Activated CD8-positive, alpha-beta T cell treated with anti-CD3 and anti-CD28 coated beads, Interleukin-2, amount 10 ng/mL, durations not matched to agents 7 days and 5 days (primary cell): ENCODE measurements around the gene IFT25. TPM values are rescaled to one million over a fixed set of nuclear protein-coding genes. Genes with fewer than 3 reads are reported as not detected.

Experiments
- ATAC-seq: fragments of 150-1000 bp; cut with Tn5 transposase; one replicate; pipeline ENCODE4 v1.10.0; 2021; ENCODE audit warnings: moderate library complexity
- CTCF ChIA-PET: fragments of 350-600 bp; sonication (Branson Sonifier 250); formaldehyde crosslinking; loops from one replicate; lab custom pipeline; 2021; ENCODE audit warnings: antibody characterized with exemption; lab: Charles Lee
- POLR2A ChIA-PET: fragments of 350-600 bp; sonication (Branson Sonifier 250); formaldehyde crosslinking; loops from one replicate; lab custom pipeline; 2021; ENCODE audit warnings: antibody characterized with exemption; lab: Charles Lee
- DNase-seq: peaks from one replicate; pipeline ENCODE4 v3.0.0-alpha.2; 2020
- H3K27ac Mint-ChIP-seq: one replicate; pipeline ENCODE4 v1.8.0; 2021; ENCODE audit warnings: mild to moderate bottlenecking, mixed read lengths
- H3K27me3 Mint-ChIP-seq: one replicate; pipeline ENCODE4 v1.8.0; 2021; ENCODE audit warnings: low read depth, mixed read lengths
- H3K36me3 Mint-ChIP-seq: one replicate; pipeline ENCODE4 v1.8.0; 2021; ENCODE audit warnings: low read depth, mixed read lengths
- H3K4me1 Mint-ChIP-seq: one replicate; pipeline ENCODE4 v1.8.0; 2021; ENCODE audit warnings: low read depth, mixed read lengths
- H3K4me3 Mint-ChIP-seq: one replicate; pipeline ENCODE4 v1.8.0; 2021; ENCODE audit warnings: mild to moderate bottlenecking, mixed read lengths
- H3K9me3 Mint-ChIP-seq: one replicate; pipeline ENCODE4 v1.8.0; 2022; ENCODE audit warnings: mixed read lengths; ENCODE audit not compliant: insufficient read depth
- total RNA-seq, 2 experiments: library from RNA; stranded (reverse); gene quantifications; one replicate each; pipeline ENCODE4 v1.2.3, GENCODE V29; 2021

The IFT25 gene
- total RNA-seq, 2 experiments from 2014 or later: 83.1 to 87.1 TPM

GRCh38 chr1:53943490-53944043 is 1.9 kb downstream of the IFT25 start:
- no peak for DNase-seq
- ChIA-PET CTCF (interaction anchor here (0.9 to 12.2 kb wide), 4 partner anchors 9 to 83 kb away, joined by 3 to 179 read pairs (median 3); no protein-coding TSS in a partner anchor), POLR2A (interaction anchor here (0.6 kb wide), 1 partner anchor 983 kb away, joined by 3 read pairs; no protein-coding TSS in a partner anchor)
- H3K27me3 Mint-ChIP-seq: no peaks in the 10 kb centered on the region
- peaks cover 56% of the 10 kb centered on the region for H3K4me1 Mint-ChIP-seq
- H3K27ac Mint-ChIP-seq: peak overlapping the region; percentile 13
- peaks cover 39% of the 10 kb centered on the region for H3K36me3 Mint-ChIP-seq
- ATAC-seq: no peak
- no peaks in the 10 kb centered on the region for H3K9me3 Mint-ChIP-seq
- H3K4me3 Mint-ChIP-seq: peak overlapping the region; percentile 98

DNA sequence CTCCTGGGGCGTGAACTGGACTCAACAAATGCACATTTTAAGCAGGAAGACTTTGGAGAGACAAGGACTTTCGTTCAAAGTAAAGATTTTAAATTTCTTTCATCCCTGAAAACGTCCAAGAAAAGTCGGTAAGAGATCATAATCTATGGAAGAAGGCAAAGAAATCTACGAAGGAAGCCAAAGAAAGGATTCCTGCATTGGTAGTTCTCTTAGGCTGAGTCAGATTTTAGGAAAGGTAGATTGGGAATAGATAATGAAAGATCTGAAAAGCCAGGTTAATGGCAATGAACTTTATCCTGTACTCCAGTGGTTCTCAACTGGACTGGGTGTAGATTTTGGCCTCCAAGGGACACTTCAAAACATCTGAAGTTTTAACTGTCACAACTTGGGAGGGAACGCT is 2.4 kb downstream of the IFT25 start:
- no peak for DNase-seq
- no peaks in the 10 kb centered on the region for H3K27me3 Mint-ChIP-seq
- peaks cover 51% of the 10 kb centered on the region for H3K4me1 Mint-ChIP-seq
- H3K27ac Mint-ChIP-seq: no peak overlapping the region
- no peak for ATAC-seq
- ChIA-PET POLR2A (interaction anchor here (0.6 kb wide), 1 partner anchor 983 kb away, joined by 3 read pairs; no protein-coding TSS in a partner anchor), CTCF (interaction anchor here (1.3 to 12.2 kb wide), 4 partner anchors 9 to 82 kb away, joined by 3 to 179 read pairs (median 8); no protein-coding TSS in a partner anchor)
- H3K36me3 Mint-ChIP-seq: peaks cover 40% of the 10 kb centered on the region
- peak overlapping the region; percentile 98 for H3K4me3 Mint-ChIP-seq
- H3K9me3 Mint-ChIP-seq: no peaks in the 10 kb centered on the region

- DNase-seq (no peak), ATAC-seq (no peak)
- CTCF ChIA-PET: interaction anchor here (0.9 to 4.1 kb wide), 3 partner anchors 19 to 82 kb away, joined by 3 to 14 read pairs (median 3); no protein-coding TSS in a partner anchor
- Mint-ChIP-seq H3K4me3 (no peak overlapping the region), H3K4me1 (peaks cover 44% of the 10 kb centered on the region), H3K36me3 (peaks cover 42% of the 10 kb centered on the region), H3K27ac (no peak overlapping the region), H3K27me3 (no peaks in the 10 kb centered on the region), H3K9me3 (no peaks in the 10 kb centered on the region)
- POLR2A ChIA-PET: no interaction called here
Observed at GRCh38 chr1:53942127-53942957, 3.2 kb downstream of the IFT25 start.

GRCh38 chr1:53938136-53938830 is 7.2 kb downstream of the IFT25 start:
- Mint-ChIP-seq H3K27ac (no peak overlapping the region), H3K36me3 (peaks cover 64% of the 10 kb centered on the region), H3K4me1 (peaks cover 21% of the 10 kb centered on the region), H3K27me3 (no peaks in the 10 kb centered on the region), H3K9me3 (peaks cover 15% of the 10 kb centered on the region), H3K4me3 (no peak overlapping the region)
- CTCF ChIA-PET: no interaction called here
- no peak for DNase-seq
- no peak for ATAC-seq
- POLR2A ChIA-PET: no interaction called here

GRCh38 chr1:53936430-53936829 is 9.1 kb downstream of the IFT25 start:
- ATAC-seq (no peak), DNase-seq (no peak)
- POLR2A ChIA-PET: interaction anchor here (0.7 kb wide), 1 partner anchor 9 kb away, joined by 3 read pairs; the partner anchor contains the start of gene IFT25
- peaks cover 9% of the 10 kb centered on the region for H3K4me1 Mint-ChIP-seq
- peaks cover 68% of the 10 kb centered on the region for H3K36me3 Mint-ChIP-seq
- H3K9me3 Mint-ChIP-seq: peaks cover 18% of the 10 kb centered on the region
- CTCF ChIA-PET: interaction anchor here (1.0 kb wide), 1 partner anchor 23 kb away, joined by 4 read pairs; no protein-coding TSS in a partner anchor
- H3K27ac Mint-ChIP-seq: no peak overlapping the region
- no peaks in the 10 kb centered on the region for H3K27me3 Mint-ChIP-seq
- H3K4me3 Mint-ChIP-seq: no peak overlapping the region

DNA sequence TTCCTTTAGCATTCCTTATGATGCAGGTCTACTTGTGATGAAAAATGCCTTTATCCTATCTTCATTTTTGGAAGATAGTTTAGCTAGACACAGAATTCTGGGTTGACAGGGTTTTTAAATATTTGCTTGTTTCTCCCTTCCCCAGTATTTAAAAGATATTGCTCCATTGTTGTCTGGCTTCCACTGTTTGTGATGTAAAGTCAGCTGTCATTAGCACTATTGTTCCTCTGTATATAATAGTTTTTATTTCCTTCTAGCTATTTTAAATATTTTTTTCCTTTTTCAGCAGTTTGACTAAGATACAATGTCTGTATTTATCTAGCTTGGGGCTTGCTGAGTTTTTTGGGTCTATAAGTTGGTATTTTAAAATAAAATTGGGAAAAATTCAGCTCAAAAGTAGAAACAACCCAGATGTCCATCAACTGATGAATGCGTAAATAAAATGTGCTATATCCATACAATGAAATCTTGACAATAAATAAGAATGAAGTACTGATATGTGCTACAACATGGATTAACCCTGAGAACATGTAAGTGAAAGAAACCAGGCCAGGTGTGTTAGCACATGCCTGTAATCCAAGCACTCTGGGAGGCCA is 11.2 kb downstream of the IFT25 start:
- peaks cover under 1% of the 10 kb centered on the region for H3K4me1 Mint-ChIP-seq
- POLR2A ChIA-PET: interaction anchor here (0.6 to 1.2 kb wide), 4 partner anchors 8 to 44 kb away, joined by 3 to 5 read pairs (median 4); partner anchors contain the start of gene IFT25
- CTCF ChIA-PET: interaction anchor here (1.0 to 1.7 kb wide), 4 partner anchors 10 to 73 kb away, joined by 3 to 5 read pairs (median 4); no protein-coding TSS in a partner anchor
- H3K9me3 Mint-ChIP-seq: peaks cover 18% of the 10 kb centered on the region
- H3K36me3 Mint-ChIP-seq: peaks cover 76% of the 10 kb centered on the region
- no peak for DNase-seq
- H3K27ac Mint-ChIP-seq: no peak overlapping the region
- no peaks in the 10 kb centered on the region for H3K27me3 Mint-ChIP-seq
- ATAC-seq: no peak
- no peak overlapping the region for H3K4me3 Mint-ChIP-seq

DNA sequence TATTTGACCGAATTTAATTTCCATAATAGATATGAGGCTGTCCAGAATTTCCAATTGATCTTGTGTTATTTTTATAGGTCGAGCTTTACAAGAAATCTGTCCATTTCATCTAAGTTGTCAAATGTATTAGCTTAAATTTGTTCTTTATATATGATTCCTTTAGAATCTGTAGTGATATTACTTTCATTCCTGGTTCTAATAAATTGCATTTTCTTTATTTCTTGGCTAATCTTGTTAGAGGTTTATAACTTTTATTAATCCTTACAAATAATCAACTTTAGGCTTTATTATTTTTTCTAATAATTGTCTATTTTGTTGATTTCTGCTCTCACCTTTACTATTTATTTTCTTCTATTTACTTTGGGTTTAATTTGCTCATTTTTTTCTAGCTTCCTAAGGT is 14.0 kb downstream of the IFT25 start:
- DNase-seq: no peak
- no peak overlapping the region for H3K4me3 Mint-ChIP-seq
- H3K27me3 Mint-ChIP-seq: no peaks in the 10 kb centered on the region
- H3K4me1 Mint-ChIP-seq: no peaks in the 10 kb centered on the region
- peaks cover 18% of the 10 kb centered on the region for H3K9me3 Mint-ChIP-seq
- ChIA-PET CTCF (interaction anchor here (1.8 kb wide), 1 partner anchor 19 kb away, joined by 6 read pairs; no protein-coding TSS in a partner anchor), POLR2A (interaction anchor here (1.2 kb wide), 1 partner anchor 14 kb away, joined by 3 read pairs; the partner anchor contains the start of gene IFT25)
- H3K27ac Mint-ChIP-seq: no peak overlapping the region
- no peak for ATAC-seq
- H3K36me3 Mint-ChIP-seq: peaks cover 83% of the 10 kb centered on the region

DNA sequence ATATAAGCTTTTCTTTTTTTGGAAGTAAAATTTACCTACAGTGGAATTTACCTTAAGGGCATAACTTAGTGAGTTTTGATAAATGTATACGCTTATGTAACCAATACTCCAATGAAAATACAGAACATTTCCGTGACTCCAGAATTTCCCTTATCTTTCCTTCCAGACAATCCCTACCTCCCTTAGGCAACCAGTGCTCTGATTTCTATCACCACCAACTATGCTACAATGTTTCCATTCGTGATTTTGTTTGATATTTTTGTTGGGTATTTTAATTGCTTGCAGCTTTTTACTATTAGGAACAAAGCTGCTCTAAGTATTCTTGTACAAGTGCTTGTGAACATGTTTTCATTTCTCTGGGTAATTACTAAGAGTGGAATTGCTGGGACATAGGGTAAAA is 14.6 kb downstream of the IFT25 start:
- ATAC-seq: no peak
- CTCF ChIA-PET: interaction anchor here (1.0 to 1.8 kb wide), 2 partner anchors 18 to 29 kb away, joined by 3 to 6 read pairs; no protein-coding TSS in a partner anchor
- peaks cover 18% of the 10 kb centered on the region for H3K9me3 Mint-ChIP-seq
- DNase-seq: no peak
- no peaks in the 10 kb centered on the region for H3K27me3 Mint-ChIP-seq
- no peak overlapping the region for H3K27ac Mint-ChIP-seq
- H3K36me3 Mint-ChIP-seq: peaks cover 78% of the 10 kb centered on the region
- H3K4me1 Mint-ChIP-seq: no peaks in the 10 kb centered on the region
- no peak overlapping the region for H3K4me3 Mint-ChIP-seq
- POLR2A ChIA-PET: interaction anchor here (1.2 kb wide), 1 partner anchor 14 kb away, joined by 3 read pairs; the partner anchor contains the start of gene IFT25

DNA sequence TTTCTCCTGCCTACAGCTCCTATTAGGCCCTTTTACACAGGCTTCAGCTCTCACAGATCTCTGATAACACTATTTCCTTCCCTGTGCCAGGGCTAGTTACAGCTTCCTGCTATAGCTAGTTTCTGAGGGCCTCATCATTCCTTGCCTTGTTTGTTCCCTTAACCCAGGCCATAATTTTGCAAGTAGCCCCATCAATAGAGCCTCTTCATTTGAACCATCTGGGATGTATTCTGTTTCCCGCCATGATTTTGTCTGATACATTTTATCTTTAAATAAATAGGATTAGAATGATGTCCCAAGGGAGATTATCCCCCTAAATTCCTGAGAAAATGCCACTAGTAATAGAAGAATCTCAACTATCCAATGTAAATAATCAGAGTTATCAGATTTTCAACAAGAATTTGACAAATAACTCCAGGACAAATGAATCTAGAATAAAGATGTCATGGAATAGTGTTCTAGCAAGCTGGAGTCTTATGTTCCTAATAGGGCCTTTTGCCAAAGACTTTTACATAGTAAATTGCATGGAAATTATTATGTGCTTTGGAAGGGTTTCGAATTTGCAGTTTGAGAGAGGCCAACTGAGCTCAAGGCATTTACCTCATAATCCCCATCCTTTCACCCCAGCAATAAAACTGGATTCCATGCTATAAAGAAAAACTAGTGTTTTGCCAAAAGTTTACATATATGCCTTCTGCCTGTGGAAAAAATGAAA is 16.1 kb downstream of the IFT25 start:
- peaks cover 69% of the 10 kb centered on the region for H3K36me3 Mint-ChIP-seq
- no peak for DNase-seq
- H3K27me3 Mint-ChIP-seq: no peaks in the 10 kb centered on the region
- ChIA-PET POLR2A (interaction anchor here (0.8 kb wide), 1 partner anchor 40 kb away, joined by 3 read pairs; the partner anchor contains the start of gene YIPF1), CTCF (interaction anchor here (1.6 kb wide), 1 partner anchor 20 kb away, joined by 6 read pairs; no protein-coding TSS in a partner anchor)
- H3K9me3 Mint-ChIP-seq: peaks cover 10% of the 10 kb centered on the region
- peak overlapping the region; percentile 9 for H3K27ac Mint-ChIP-seq
- no peak overlapping the region for H3K4me3 Mint-ChIP-seq
- no peak for ATAC-seq
- H3K4me1 Mint-ChIP-seq: no peaks in the 10 kb centered on the region

- CTCF ChIA-PET: interaction anchor here (1.4 to 1.5 kb wide), 2 partner anchors 18 to 32 kb away, joined by 3 to 6 read pairs; partner anchors contain the start of gene IFT25
- Mint-ChIP-seq H3K4me3 (no peak overlapping the region), H3K36me3 (peaks cover 66% of the 10 kb centered on the region), H3K27me3 (no peaks in the 10 kb centered on the region), H3K4me1 (no peaks in the 10 kb centered on the region), H3K27ac (no peak overlapping the region), H3K9me3 (no peaks in the 10 kb centered on the region)
- DNase-seq (no peak), ATAC-seq (no peak)
- POLR2A ChIA-PET: no interaction called here
Observed at GRCh38 chr1:53927376-53927881, 18.1 kb downstream of the IFT25 start.
